Gastrocnemius medialis (tissue), 4 donors: Measurements from ENCODE around the gene MS4A15.

Experiments
- POLR2A ChIP-seq, 2 donors: fragments of 450-650 bp; IDR thresholded peaks; one replicate each; pipeline ENCODE4 v1.6.1; 2017; ENCODE audit warnings: antibody characterized with exemption in 2 of 2, mild to moderate bottlenecking in 2 of 2, moderate library complexity in 2 of 2
- TF ChIP-seq, protein P1 (sequence below), 5 experiments: fragments of 450-650 bp in 3 of 5; fragments of 200-600 bp in 2 of 5; sonication (generic) in 2 of 5; IDR thresholded peaks in 4 of 5; conservative IDR thresholded peaks in 1 of 5; 1 replicate in 4 of 5; 2 replicates in 1 of 5; pipeline ENCODE4 v1.5.1; 2016 to 2019; ENCODE audit warnings: antibody characterized with exemption in 5 of 5, mild to moderate bottlenecking in 3 of 5, moderate library complexity in 3 of 5

DNA sequence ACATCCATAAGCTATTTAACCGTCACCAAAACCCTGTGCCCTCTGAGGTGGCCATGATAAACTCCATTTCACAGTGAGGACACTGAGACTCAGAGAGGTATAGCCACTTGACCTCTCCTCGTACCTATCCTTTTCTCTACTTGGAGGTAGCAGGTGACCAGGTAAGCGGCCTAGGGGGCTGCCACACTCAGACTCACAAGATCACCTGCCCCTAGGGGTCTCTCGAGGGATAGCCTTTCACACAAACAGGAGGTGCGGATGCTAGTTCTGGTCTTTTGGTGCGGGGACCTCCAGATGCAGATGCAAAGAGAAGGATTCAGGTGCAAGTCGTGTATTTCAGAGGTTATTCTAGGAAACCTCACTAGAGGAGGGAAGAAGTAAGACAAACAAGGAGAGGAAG lies 17.6 kb upstream of the MS4A15 start:
- TF ChIP-seq, protein P1, sequence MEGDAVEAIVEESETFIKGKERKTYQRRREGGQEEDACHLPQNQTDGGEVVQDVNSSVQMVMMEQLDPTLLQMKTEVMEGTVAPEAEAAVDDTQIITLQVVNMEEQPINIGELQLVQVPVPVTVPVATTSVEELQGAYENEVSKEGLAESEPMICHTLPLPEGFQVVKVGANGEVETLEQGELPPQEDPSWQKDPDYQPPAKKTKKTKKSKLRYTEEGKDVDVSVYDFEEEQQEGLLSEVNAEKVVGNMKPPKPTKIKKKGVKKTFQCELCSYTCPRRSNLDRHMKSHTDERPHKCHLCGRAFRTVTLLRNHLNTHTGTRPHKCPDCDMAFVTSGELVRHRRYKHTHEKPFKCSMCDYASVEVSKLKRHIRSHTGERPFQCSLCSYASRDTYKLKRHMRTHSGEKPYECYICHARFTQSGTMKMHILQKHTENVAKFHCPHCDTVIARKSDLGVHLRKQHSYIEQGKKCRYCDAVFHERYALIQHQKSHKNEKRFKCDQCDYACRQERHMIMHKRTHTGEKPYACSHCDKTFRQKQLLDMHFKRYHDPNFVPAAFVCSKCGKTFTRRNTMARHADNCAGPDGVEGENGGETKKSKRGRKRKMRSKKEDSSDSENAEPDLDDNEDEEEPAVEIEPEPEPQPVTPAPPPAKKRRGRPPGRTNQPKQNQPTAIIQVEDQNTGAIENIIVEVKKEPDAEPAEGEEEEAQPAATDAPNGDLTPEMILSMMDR (IDR thresholded peaks at IDR 0.05 in 4 of 5, conservative IDR thresholded peaks at IDR 0.05 in 1 of 5) = no peak
- TF ChIP-seq POLR2A (IDR thresholded peaks at IDR 0.05) = no peak
